NB4 (cell line): ENCODE measurements around the gene RABEP1.

Experiments
- DNase-seq: peaks from one replicate; pipeline ENCODE4 v3.0.0; 2010; ENCODE audit warnings: low read depth
- H3K4me3 ChIP-seq: one replicate; pipeline ENCODE4 v1.5.1; 2011; ENCODE audit warnings: mild to moderate bottlenecking, low read depth, low read length, moderate library complexity
- MAX ChIP-seq: IDR thresholded peaks from 2 replicates; pipeline ENCODE4 v1.6.1; 2011; ENCODE audit warnings: low read depth, low read length
- MYC ChIP-seq: IDR thresholded peaks from 2 replicates; pipeline ENCODE4 v1.6.1; 2011; ENCODE audit warnings: low read depth, low read length
- POLR2A ChIP-seq: IDR thresholded peaks from 2 replicates; pipeline ENCODE4 v1.6.1; 2011; ENCODE audit warnings: mild to moderate bottlenecking; ENCODE audit not compliant: insufficient read length; ENCODE audit errors: extremely low read depth
- TF ChIP-seq, protein P1 (sequence below): IDR thresholded peaks from one replicate; pipeline ENCODE4 v1.5.1; 2012; ENCODE audit warnings: low read depth, low read length

Gene RABEP1

DNA sequence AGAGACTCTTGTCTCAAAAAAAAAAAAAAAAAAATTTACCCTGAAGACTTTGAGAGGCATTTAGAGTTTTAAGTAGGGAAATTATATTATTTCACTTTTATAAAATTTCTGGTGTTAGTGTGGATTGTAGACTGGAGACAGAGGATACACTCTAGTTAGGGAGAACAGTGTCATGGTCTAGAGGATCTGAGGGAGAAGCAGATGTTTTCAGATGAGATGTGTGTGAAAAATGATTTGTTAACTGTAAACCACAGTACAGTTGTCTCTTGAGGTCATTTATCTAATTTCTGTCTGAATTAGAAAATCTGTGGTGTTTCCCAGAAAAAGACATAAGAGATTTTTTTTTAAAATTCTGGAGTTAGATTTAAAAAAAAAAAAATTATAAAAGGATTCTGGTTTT is 82.6 kb downstream of the RABEP1 start:
- TF ChIP-seq POLR2A (no peak), MYC (no peak), MAX (no peak)
- TF ChIP-seq, protein P1, sequence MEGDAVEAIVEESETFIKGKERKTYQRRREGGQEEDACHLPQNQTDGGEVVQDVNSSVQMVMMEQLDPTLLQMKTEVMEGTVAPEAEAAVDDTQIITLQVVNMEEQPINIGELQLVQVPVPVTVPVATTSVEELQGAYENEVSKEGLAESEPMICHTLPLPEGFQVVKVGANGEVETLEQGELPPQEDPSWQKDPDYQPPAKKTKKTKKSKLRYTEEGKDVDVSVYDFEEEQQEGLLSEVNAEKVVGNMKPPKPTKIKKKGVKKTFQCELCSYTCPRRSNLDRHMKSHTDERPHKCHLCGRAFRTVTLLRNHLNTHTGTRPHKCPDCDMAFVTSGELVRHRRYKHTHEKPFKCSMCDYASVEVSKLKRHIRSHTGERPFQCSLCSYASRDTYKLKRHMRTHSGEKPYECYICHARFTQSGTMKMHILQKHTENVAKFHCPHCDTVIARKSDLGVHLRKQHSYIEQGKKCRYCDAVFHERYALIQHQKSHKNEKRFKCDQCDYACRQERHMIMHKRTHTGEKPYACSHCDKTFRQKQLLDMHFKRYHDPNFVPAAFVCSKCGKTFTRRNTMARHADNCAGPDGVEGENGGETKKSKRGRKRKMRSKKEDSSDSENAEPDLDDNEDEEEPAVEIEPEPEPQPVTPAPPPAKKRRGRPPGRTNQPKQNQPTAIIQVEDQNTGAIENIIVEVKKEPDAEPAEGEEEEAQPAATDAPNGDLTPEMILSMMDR = no peak
- DNase-seq = no peak
- H3K4me3 ChIP-seq = no peak overlapping the region

DNA sequence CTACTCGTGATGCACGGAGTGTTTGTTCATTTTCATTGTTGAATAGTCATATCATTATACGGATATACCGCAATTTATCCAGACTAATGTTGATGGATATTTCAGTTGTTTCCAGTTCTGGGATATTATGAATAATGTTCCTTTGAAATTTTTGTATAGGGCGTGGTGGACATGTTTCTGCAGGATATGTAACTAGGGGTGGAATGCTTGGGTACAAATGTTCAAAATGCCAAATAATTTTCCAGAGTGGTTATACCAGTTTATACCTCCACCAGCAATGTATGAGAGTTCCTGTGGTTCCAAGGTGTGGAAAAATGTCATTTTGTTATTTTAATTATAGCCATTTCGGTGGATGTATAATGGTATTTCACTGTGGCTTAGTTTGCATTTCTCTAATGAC is 83.7 kb downstream of the RABEP1 start:
- no peak for DNase-seq
- TF ChIP-seq MYC (no peak), MAX (no peak), POLR2A (no peak)
- TF ChIP-seq, protein P1 = no peak
- H3K4me3 ChIP-seq = no peak overlapping the region

- no peak for DNase-seq
- no peak overlapping the region for H3K4me3 ChIP-seq
- TF ChIP-seq, protein P1 = no peak
- no peak for TF ChIP-seq POLR2A
- no peak for TF ChIP-seq MYC
- no peak for TF ChIP-seq MAX
Observed at GRCh38 chr17:5370411-5370810, 88.3 kb downstream of the RABEP1 start.

DNA sequence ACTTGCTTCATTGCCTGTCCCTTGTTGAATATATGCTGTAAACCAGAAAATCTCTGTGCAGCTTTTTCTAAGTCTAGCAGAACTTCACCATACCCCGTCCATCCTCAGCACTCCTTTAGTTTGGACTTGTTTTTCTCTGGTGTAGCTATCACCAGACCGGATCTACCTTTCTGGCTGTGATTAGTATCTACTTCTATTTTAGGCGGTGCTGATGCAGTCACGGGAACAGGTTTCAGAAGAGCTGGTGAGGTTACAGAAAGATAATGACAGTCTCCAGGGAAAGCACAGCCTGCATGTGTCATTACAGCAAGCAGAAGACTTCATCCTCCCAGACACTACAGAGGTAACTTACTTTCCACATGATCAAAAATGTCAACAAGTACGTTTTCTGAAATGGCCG is 91.0 kb downstream of the RABEP1 start:
- TF ChIP-seq MAX (no peak), MYC (no peak), POLR2A (no peak)
- TF ChIP-seq, protein P1 = no peak
- no peak overlapping the region for H3K4me3 ChIP-seq

DNA sequence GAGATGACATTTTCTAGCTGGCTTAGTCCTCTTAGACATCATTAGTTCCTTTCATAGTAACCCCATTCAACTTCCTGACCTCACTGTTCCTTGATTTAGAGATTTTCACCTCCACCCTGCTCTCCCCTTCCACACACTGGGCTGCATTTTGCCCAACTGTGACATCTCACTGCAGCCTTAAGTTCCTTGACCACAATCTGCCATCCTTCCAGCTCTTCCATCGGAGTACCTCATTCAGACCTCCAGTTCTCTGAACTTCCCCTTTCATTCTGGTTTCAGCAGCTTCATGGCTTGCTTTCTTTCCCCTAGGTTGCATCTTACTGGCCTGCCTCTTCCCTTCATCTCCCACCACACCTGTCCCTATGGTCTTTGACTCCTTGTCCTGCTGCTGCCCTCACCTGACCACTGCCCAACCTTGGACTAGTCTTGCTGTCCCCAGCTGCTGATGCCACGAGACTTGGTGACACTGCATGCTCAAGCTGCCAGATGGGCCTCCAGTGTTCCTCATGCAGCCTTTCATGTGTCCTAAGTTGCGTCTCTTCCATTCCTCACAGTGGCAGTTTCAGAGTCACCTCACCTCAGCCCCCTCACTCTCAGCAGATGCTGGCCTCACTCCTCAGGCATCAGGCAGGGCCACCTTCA is 96.6 kb downstream of the RABEP1 start:
- TF ChIP-seq MYC (no peak), POLR2A (no peak), MAX (no peak)
- TF ChIP-seq, protein P1 = no peak
- H3K4me3 ChIP-seq = no peak overlapping the region
- DNase-seq = no peak

More for the DNA sequence above, 91.0 kb downstream of the RABEP1 start:
- DNase-seq = no peak
